Endothelial cell (in vitro differentiated cells): ENCODE results near the gene WASF2. TPM values are rescaled to one million over a fixed set of nuclear protein-coding genes. Genes with fewer than 3 reads are reported as not detected.
A peak's percentile ranks its signal among the peaks of the same experiment; 100 is the strongest.

Source experiments
- DNase-seq: peaks from one replicate; pipeline ENCODE4 v3.0.0; 2021; ENCODE audit warnings: low spot score
- H3K27ac Mint-ChIP-seq: one replicate; pipeline ENCODE4 v1.8.0; 2021; ENCODE audit warnings: mixed read lengths, inconsistent platforms; ENCODE audit not compliant: unreplicated experiment
- H3K27me3 Mint-ChIP-seq: one replicate; pipeline ENCODE4 v1.8.0; 2021; ENCODE audit warnings: mild to moderate bottlenecking, moderate library complexity, mixed read lengths, inconsistent platforms; ENCODE audit not compliant: unreplicated experiment
- H3K36me3 Mint-ChIP-seq: one replicate; pipeline ENCODE4 v1.8.0; 2021; ENCODE audit warnings: mild to moderate bottlenecking, low read depth, mixed read lengths, inconsistent platforms; ENCODE audit not compliant: unreplicated experiment
- H3K4me1 Mint-ChIP-seq: one replicate; pipeline ENCODE4 v1.8.0; 2021; ENCODE audit warnings: mild to moderate bottlenecking, mixed read lengths, inconsistent platforms; ENCODE audit not compliant: unreplicated experiment
- H3K4me3 Mint-ChIP-seq: one replicate; pipeline ENCODE4 v1.8.0; 2021; ENCODE audit warnings: mild to moderate bottlenecking, mixed read lengths, inconsistent platforms; ENCODE audit not compliant: unreplicated experiment
- H3K9me3 Mint-ChIP-seq: one replicate; pipeline ENCODE4 v1.8.0; 2021; ENCODE audit warnings: mixed read lengths, inconsistent platforms; ENCODE audit not compliant: unreplicated experiment
- CTCF ChIP-seq: fragments of 200-600 bp; sonication (generic); IDR thresholded peaks from one replicate; pipeline ENCODE4 v1.5.0; 2021; ENCODE audit warnings: antibody characterized with exemption; ENCODE audit not compliant: unreplicated experiment
- total RNA-seq: library from RNA; stranded (reverse); fragmentation: NEBNext Ultra II Directional; extraction: Animal tissue kit (Norgen Biotek cat#: 25700); gene quantifications from one replicate; pipeline ENCODE4 v1.2.1, GENCODE V29; 2021; ENCODE audit not compliant: unreplicated experiment

The WASF2 gene
- total RNA-seq, 1 donor from 2014 or later = 272 TPM

DNA sequence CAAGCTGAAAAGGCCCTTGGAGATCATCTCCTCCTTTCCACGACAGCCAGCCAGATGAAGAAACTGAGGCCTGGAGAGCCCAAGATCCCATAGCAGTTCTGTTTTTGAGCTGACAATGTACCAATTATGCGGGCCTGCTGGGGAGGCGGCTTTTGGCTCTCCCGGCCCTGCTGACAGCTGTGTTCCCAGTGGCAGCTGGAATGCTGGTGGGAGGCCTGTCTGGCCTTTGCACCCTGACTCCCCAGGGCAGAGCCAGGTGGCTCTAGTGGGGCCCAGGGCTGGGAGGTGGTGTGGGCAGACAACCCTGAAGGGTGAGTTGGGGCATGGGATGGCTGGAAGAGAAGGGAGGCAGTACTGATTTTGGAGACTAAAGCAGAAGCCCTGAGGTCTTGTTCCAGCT lies 30.7 kb upstream of the WASF2 start:
- Mint-ChIP-seq H3K4me3 (no peak overlapping the region), H3K9me3 (no peaks in the 10 kb centered on the region), H3K4me1 (peaks cover 49% of the 10 kb centered on the region), H3K27me3 (peaks cover 15% of the 10 kb centered on the region), H3K36me3 (peaks cover 7% of the 10 kb centered on the region), H3K27ac (no peak overlapping the region)
- no peak for DNase-seq
- no peak for TF ChIP-seq CTCF

GRCh38 chr1:27519331-27520258 lies 29.6 kb upstream of the WASF2 start:
- DNase-seq = no peak
- Mint-ChIP-seq H3K36me3 (peaks cover 3% of the 10 kb centered on the region), H3K4me1 (peaks cover 43% of the 10 kb centered on the region), H3K4me3 (no peak overlapping the region), H3K9me3 (no peaks in the 10 kb centered on the region), H3K27me3 (peaks cover 11% of the 10 kb centered on the region), H3K27ac (no peak overlapping the region)
- no peak for TF ChIP-seq CTCF

- TF ChIP-seq CTCF = no peak
- no peak for DNase-seq
- no peak overlapping the region for H3K4me3 Mint-ChIP-seq
- H3K9me3 Mint-ChIP-seq = no peaks in the 10 kb centered on the region
- H3K27ac Mint-ChIP-seq = peak overlapping the region; percentile 80
- peaks cover 37% of the 10 kb centered on the region for H3K4me1 Mint-ChIP-seq
- H3K36me3 Mint-ChIP-seq = peaks cover 3% of the 10 kb centered on the region
- H3K27me3 Mint-ChIP-seq = peaks cover 11% of the 10 kb centered on the region
Observed at GRCh38 chr1:27518808-27519207, 28.8 kb upstream of the WASF2 start.

- Mint-ChIP-seq H3K36me3 (peaks cover 3% of the 10 kb centered on the region), H3K4me3 (peak overlapping the region; percentile 0), H3K27me3 (peaks cover 9% of the 10 kb centered on the region), H3K27ac (peak overlapping the region; percentile 9), H3K4me1 (peaks cover 36% of the 10 kb centered on the region), H3K9me3 (no peaks in the 10 kb centered on the region)
- no peak for DNase-seq
- TF ChIP-seq CTCF = no peak
Observed at GRCh38 chr1:27517907-27518718, 28.1 kb upstream of the WASF2 start.
